ENCODE data around the gene GMDS. TPM values are rescaled to one million over a fixed set of nuclear protein-coding genes. Genes with fewer than 3 reads are reported as not detected.

GMDS gene
- total RNA-seq, 1 experiment from 2014 or later: 27.6 TPM

- Mint-ChIP-seq H3K27ac (no peak overlapping the region; a peak in 1 of 7 replicates), H3K27me3 (ENCODE audit: low read depth) (no peaks in the 10 kb centered on the region), H3K4me3 (no peak overlapping the region), H3K9me3 (no peaks in the 10 kb centered on the region), H3K4me1 (peaks cover 2 to 3% of the 10 kb centered on the region in 2 experiments; a peak in 2 of 4 replicates), H3K36me3 (ENCODE audit: insufficient read depth in 1 of 3, low read depth in 3 of 3) (peaks cover 0 to 2% (median 0%) of the 10 kb centered on the region in 3 experiments; a peak in 1 of 7 replicates)
- H3K79me2 ChIP-seq (ENCODE audit: insufficient read depth, low read length): no peaks in the 10 kb centered on the region
- no peak overlapping the region for H2BK120ac ChIP-seq (ENCODE audit: low read depth, low read length, poor library complexity, severe bottlenecking)
- H4K91ac ChIP-seq (ENCODE audit: insufficient read length, low read depth, low read length): no peak overlapping the region
- H2BK12ac ChIP-seq (ENCODE audit: insufficient read length, low read depth, low read length): no peak overlapping the region
- H3K4ac ChIP-seq (ENCODE audit: low read depth, low read length): no peak overlapping the region
- no peaks in the 10 kb centered on the region; the same call in 1 of the 2 replicates for H3K4me1 ChIP-seq (ENCODE audit: insufficient read depth, low read length)
- H3K23me2 ChIP-seq (ENCODE audit: insufficient read length, low read depth, low read length, poor library complexity, severe bottlenecking): no peaks in the 10 kb centered on the region
- H3K27me3 ChIP-seq (ENCODE audit: insufficient read depth, low read length): no peaks in the 10 kb centered on the region
- TF ChIP-seq CTCF (conservative IDR thresholded peaks at IDR 0.05): no peak
- H2BK20ac ChIP-seq (ENCODE audit: low read depth, low read length, poor library complexity, severe bottlenecking): no peak overlapping the region
- no peak overlapping the region for H2AFZ ChIP-seq (ENCODE audit: low read length)
- H4K5ac ChIP-seq (ENCODE audit: insufficient read length, low read depth, low read length): no peak overlapping the region
- no peak for DNase-seq
- no peak overlapping the region for H2BK5ac ChIP-seq (ENCODE audit: insufficient read length, low read length)
- no peak overlapping the region for H3K18ac ChIP-seq (ENCODE audit: insufficient read length, low read depth, low read length)
- H3K79me1 ChIP-seq (ENCODE audit: insufficient read depth, low read depth, low read length, poor library complexity, severe bottlenecking): no peaks in the 10 kb centered on the region
- no peak overlapping the region for H3K9ac ChIP-seq (ENCODE audit: extremely low read depth, insufficient read length, low read length)
- no peak overlapping the region for H3T11ph ChIP-seq (ENCODE audit: low read length)
- no peak overlapping the region for H3K14ac ChIP-seq (ENCODE audit: insufficient read depth, low read length)
- no peak overlapping the region for H3K56ac ChIP-seq (ENCODE audit: insufficient read length, low read depth, low read length)
- no peak overlapping the region for H3K4me2 ChIP-seq (ENCODE audit: insufficient read depth, insufficient read length, low read length)
- no CpG with 5 or more reads among the region's 5 CpGs for WGBS (ENCODE audit: extremely low coverage, insufficient read length, low lambda C conversion rate)
- no peak overlapping the region for H3K27ac ChIP-seq (ENCODE audit: insufficient read length, low read depth, low read length)
- no peaks in the 10 kb centered on the region for H4K20me1 ChIP-seq (ENCODE audit: control insufficient read depth, insufficient read depth, insufficient read length)
- no peak overlapping the region for H3K23ac ChIP-seq (ENCODE audit: insufficient read length, low read depth, low read length)
- no peak overlapping the region for H4K8ac ChIP-seq (replicated peaks; ENCODE audit: insufficient read length, low read depth, low read length)
- H3K9me3 ChIP-seq (ENCODE audit: control insufficient read depth, low read depth, low read length): no peaks in the 10 kb centered on the region
- H2BK15ac ChIP-seq (ENCODE audit: low read depth, low read length): no peak overlapping the region
- no peak overlapping the region for H2AK5ac ChIP-seq (ENCODE audit: insufficient read length, low read length)
These were observed 278.7 kb downstream of the GMDS start for GRCh38 chr6:1966713-1967112.
